HG03457 (cell line): ENCODE results near the gene RAP2C.

ENCODE experiments used
- ATAC-seq: cut with Tn5 transposase; IDR thresholded peaks from one replicate; pipeline ENCODE4 v1.9.1; 2021; ENCODE audit warnings: moderate number of reproducible peaks; ENCODE audit not compliant: unreplicated experiment

Gene RAP2C

DNA sequence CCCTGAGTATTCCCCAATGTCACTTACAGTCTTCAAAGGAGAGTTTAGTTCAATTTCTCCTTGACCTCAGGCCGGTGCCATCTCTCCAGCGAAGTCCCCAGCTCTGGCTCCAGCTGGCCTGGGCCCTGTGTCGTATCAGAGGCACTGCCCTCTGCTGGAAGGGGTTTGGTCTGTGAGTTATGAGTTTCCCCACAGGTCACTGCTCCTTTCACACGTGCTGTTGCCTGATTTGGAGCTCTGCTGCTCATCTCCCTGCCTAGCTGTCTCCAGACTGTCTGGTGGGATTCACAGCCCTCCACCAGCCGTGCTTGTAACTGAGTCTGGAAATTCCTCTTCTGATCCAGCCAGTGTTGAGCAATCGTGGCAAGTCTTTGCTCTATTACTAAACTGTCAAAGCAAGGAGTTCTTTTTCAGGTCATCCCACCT is at the start of gene RAP2C:
TSS of gene RAP2C (minus strand) at position 105 of the 426 bp plus-strand sequence. CDS start 2,179 bp downstream, outside the sequence.
- peak; percentile 50 for ATAC-seq

DNA sequence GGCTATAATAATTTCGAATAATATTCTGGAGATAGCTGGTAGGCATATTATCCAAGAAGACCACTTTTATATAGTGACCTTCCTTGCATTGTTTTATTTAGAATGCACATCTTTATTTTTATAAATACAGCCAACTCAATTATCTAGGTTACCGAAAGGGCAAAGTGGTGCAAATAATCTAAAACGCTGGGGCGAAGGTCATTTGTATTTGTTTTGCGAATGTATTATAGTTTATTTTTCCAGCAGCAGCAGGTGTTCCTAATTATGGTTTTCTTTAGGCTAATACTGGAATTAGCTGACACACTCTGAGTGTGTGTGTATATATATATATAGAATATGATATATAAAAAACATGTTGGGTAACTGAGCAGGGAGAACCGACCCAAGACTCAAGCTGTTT is 48.1 kb upstream of the RAP2C start:
- ATAC-seq: no peak

DNA sequence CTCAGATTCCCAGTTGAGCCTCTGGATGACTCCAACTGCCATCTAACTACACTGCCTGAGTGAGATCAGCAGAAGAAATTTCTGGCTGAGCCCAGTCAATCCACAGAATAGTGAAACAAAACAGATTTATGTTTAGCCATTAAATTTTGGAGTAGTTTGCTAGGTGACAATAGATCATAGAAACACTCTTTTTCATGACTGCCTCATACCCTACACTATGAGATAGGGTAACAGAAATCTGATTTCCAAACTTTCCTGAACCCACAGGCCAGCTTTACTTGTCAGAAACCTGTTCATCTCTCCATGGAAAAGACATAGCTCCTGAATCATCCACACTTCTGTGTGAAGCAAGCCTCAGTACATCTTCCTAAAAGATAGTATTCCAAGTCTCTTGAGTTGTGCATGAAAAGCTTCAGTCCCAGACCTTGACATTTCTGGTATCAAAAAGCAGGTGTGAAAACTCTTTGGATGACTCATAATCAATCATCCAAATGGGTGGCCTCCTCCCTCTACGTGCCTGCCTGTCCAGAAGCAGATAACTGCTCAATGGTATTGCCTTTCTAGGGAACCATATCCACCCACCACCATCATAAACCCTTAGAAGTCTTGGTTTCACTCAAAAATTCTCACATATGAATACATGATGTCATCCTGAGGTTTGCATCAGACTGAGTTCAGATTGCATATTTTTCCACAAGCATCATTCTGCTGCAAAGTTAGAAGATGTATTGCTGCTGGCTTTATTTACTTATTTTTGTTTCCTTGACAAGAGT is 47.5 kb upstream of the RAP2C start:
- ATAC-seq: no peak

DNA sequence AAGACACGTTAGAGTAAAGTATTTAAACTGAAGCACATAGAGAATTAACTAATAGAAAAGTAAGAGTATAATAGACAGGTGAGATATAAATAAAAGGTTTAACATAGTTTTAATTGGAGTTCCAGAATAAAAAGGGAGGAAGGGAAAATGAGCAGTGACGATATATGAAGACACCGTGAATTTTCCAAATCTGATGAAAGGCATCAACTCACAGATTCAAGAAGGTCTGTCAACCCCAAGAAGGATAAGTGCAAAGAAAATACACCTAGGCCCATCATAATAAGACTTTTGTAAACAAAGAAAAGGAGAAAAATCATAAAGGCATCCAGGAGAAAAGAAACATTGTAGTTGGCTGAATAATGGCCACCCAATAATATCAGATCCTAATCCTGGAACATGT is 43.9 kb upstream of the RAP2C start:
- ATAC-seq: no peak

DNA sequence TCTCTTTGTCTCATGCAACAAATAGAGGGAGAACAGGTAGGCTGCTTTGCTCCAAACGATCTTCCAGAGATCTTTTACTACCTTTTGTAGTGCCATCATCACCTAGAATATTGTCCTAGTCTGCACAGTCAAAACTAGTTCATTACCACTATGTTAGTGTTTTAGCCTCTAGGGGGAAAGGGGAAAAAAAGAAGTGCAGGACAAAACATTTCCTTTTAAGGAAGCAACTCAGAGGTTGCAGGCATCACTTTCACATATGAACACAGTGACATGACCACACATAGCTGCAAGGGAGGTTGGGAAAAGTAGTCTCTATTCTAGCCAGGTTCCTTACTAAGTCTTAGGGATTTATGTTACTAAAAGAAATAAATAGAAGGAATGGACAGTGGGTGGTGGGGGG is 39.3 kb upstream of the RAP2C start:
- no peak for ATAC-seq

DNA sequence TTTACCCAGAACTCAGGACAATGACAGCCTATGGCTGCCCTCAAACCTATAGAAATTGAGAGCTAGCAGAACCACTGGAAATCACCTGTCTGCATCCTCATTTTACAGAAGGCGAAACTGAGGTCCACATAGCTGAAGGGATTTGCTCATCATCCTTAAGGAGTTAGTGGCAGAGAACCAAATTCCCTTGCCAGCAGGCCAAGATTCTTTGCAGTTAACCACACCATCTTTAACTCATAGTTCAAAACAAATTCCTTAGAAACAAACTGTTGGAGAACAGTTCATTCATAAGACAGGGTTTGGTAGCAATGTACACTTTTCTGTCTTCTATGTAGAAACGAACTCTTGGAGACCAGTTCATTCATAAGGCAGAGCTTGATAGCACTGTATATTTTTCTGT is 37.9 kb upstream of the RAP2C start:
- no peak for ATAC-seq

DNA sequence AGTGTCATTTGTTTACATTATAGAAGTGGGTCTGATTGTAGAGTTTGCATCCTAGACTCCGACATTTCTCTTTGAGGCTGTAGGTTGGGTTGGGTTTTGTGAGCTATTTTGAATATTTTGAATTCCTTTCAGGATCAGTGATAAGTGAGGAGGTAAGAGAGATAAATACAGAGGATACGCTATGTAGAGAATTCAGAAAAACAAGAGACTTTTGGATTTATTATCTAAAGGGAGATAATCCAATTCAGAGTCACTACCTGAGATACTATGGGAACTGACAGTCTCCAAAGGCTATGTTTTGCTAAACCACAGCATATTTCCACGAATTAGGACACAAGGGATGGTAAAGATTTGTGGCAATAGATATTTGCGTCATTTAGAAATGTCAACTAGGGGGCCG is 16.9 kb upstream of the RAP2C start:
- ATAC-seq: no peak

DNA sequence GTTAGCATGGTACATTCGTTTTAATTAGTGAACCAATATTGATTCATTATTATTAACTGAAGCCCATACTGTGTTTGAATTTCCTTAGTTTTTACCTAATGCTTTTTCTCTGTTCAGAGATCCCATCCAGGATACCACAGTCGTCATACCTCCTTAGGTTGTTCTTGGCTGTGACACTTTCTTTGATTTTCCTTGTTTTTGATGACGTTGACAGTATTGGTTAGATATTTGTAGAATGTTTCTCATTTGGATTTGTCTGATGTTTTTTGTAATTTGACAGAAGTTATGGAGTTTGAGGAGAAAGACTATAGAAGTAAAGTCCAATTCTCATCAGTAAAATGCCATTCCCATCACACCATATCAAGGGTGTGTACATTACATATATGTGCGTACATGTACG is 16.2 kb upstream of the RAP2C start:
- no peak for ATAC-seq

- ATAC-seq: no peak
Observed at GRCh38 chrX:132231587-132231986, 12.3 kb upstream of the RAP2C start.

DNA sequence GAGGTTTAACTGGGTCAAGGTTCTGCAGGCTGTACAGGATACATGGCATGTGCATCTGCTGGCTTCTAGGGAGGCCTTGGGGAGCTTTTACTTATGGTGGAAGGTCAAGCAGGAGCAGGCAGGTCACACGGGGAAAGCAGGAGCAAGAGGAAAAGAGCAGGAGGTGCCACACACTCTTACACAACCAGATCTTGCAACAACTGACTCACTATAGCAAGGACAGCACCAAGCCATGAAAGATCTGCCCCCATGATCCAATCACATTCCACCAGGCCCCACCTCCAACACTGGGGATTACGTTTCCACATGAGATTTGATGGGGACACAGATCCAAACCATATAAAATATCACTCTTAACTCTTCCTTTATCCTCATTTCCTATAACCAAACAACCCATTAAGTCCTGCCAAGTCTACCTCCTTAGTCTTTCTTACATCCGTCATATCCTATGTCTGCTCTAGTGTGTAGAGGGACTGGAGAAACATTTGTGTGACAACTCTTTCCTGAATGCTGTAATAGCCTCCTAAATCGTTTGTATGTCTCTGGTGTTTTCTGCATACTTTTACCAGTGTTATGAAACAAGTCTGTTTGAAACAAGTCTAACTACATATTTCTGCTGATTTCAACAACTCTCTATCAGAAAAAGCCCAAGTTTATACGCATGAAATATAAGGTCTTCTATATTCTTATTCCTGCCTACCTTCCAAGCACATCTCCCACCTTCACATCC is 8.3 kb upstream of the RAP2C start:
- no peak for ATAC-seq

GRCh38 chrX:132226169-132226568 is 6.9 kb upstream of the RAP2C start:
- no peak for ATAC-seq

GRCh38 chrX:132218100-132218812 is 991 bp downstream of the RAP2C start:
- peak; percentile 48 for ATAC-seq

DNA sequence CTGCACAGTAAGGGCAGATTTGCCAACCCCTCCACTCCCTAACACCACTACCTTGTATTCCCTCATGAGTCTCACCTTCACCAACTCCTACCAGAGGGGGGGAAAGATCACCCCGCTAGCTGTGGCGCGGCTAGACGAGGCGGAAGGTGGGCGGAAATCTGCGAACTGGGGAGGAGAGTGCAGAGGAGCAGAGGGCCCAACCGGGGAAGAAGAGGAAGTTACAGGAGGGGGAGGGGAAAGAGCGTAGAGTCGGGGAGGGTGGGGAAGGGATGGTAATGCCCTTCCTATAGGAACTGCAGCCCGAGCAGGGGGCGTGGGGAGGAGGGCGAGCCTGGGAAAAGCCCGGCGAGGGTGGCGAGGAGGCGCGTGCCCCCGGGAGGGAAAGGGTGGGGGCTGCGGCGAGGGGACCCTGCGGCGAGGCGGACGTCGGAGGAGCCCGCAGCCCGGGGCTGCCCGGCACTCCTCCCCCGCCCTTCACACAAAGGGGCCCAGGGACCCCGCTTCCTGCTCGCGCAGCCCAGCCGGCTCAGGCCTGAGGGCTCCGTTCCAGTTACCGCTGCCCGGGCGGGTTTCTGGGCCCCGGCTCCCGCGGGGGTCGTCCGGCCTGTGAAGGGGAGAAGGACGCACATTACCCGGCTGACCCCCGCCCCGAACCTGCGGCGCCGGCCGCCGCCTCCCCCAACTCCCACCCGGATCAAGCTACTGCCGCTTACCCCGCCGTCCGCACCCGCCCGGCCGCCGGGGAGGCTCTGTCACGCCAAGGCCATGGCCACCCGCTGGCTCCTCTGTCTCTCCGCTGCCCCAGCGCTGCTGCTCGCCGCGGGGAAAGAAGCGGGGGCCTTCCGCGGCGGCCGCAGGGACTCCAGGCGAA is 1.8 kb downstream of the RAP2C start:
- peak; percentile 60 for ATAC-seq

DNA sequence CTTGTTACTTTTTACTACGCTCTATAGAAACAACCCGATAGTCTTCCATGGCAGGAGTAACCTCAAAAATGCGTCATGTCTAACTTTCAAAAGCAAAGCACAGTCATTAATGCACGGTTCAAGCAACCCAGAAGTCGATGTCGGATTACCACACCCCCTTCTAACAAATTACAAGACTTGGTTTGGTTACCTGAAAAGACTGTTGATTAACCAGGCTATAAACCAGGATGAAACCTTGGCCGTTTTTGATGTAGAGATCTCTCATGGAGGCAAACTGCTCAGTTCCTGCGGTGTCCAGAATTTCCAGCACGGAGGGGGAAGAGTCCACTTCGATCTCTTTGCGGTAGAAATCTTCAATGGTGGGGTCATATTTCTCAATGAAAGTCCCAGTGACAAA is 2.4 kb downstream of the RAP2C start:
- peak; percentile 12 for ATAC-seq

DNA sequence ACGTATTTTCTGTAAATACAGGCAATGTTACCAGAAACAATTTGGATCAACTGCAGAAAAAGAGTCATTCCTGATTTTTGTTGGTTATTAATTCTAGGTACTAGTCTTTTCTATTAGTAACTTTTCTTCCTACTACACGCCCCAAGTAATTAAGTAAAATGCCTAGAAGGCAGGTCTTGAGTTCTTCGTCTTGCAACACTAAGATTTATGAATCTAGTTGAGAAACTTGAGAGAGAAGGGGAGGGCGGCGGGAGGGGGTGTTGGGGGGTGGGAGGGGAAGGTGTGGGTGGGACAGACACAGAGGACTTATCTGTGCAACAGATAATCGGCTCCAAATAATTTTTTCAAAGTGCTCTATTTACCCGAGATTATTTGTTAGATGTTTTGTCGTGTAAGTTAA is 3.0 kb downstream of the RAP2C start:
- ATAC-seq: no peak

- no peak for ATAC-seq
Observed at GRCh38 chrX:132214518-132214917, 4.7 kb downstream of the RAP2C start.

DNA sequence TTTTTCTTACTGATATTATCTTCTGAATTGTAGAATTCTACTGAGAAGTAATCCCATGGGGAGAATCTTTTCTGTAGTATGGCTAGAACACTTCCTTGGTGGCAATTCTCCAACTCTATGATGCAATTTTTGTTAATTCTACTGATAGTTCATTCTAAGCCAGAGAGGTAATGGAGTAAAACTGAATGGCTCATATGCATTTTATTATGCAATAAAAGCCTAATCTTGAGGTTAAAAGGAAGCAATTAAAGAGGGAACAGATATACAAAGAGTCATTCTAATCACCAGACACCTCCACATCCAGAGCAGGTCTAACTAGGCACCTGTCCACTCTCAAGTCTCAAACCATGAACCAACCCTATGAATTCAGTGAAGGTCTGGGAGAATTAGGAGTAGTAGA is 9.7 kb downstream of the RAP2C start:
- ATAC-seq: no peak

DNA sequence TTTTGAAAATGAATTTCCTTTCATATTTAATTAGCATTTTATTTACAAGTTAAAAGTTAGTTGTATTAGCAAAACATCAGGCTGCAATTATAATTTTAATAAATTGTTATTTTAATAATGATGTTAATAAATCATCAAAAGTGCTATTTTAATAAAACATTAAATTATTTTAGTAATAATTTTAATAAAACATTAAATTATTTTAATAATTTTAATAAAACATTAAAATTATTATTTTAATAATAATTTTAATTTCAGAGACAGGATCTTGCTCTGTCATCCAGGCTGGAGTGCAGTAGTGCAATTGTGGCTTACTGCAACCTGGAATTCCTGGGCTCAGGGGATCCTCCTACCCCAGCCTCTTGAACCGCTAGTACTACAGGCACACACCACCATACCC is 10.8 kb downstream of the RAP2C start:
- ATAC-seq: no peak

DNA sequence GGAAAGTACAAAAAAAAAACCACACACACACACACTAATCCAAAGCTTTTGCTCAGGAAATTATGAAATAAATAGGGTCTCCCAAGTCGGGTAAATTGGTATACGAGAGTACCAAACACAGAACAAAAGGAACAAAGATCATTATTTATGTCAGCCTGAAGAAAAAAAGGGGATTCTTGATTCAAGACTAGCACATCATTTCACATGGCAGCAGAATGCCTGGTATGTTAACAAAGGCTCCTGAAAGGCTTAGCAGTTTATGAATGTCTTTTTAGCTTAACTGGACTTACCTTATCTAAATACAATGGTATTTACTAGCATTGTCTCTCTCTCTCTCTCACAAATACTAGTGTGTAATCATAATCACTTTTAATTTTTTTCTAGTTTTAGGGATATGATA is 11.3 kb downstream of the RAP2C start:
- ATAC-seq: no peak

DNA sequence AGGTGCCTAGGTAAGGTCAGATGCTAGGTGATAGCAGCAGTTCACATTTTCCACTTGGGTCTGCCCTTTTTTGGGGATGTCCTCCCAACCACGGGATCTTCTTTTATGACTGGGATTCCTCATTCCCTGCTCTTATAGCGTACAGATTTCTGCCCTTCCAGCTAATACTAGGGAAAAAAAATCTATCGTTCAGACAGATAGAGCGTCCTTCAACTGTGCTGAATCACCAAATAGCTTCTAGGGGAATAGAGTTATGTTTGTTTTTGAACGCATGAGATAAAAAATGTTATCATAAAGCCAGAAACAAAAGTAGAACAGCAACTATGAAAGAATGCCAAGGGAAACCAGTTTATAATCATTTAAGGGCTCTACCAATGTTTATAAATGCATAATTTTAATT is 13.0 kb downstream of the RAP2C start:
- no peak for ATAC-seq

DNA sequence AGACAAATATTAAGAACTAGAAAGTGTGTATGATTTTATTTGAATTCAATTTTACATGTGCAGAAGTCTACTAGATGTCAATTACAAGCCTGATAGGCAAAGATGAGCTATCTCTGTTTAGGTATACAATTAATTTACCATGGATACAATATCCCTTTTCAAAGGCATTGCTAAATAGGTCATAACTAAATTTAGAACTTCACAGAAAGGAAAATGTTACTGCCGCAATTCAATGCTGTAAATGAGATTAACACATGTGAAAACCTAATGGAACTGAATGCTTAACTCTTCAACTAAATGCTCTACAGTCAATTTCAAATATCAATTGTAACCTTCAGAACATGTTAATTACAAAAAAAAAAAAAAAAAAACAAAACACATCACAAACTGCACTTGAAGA is 14.6 kb downstream of the RAP2C start:
- ATAC-seq: no peak
